GM19438 (cell line): Measurements from ENCODE around the gene TOP2A.
"Not testable (repeated sequence)": the region's sequence is repeated elsewhere in the genome, so short reads cannot be mapped to it uniquely, and the experiment has no call there.

Source experiments
- ATAC-seq: cut with Tn5 transposase; IDR thresholded peaks from one replicate; pipeline ENCODE4 v1.9.1; 2021; ENCODE audit warnings: low read depth; ENCODE audit not compliant: unreplicated experiment

The TOP2A gene

GRCh38 chr17:40378966-40379365, 38.7 kb downstream of the TOP2A start:
- ATAC-seq = no peak

GRCh38 chr17:40377832-40378231, 39.9 kb downstream of the TOP2A start:
- no peak for ATAC-seq

- not testable (repeated sequence) for ATAC-seq
Measured at GRCh38 chr17:40376541-40376940, 41.2 kb downstream of the TOP2A start.

- not testable (repeated sequence) for ATAC-seq
Measured at GRCh38 chr17:40375786-40376185, 41.9 kb downstream of the TOP2A start.

- no peak for ATAC-seq
Measured at GRCh38 chr17:40374821-40375498, 42.7 kb downstream of the TOP2A start.

- no peak for ATAC-seq
Measured at GRCh38 chr17:40373999-40374398, 43.7 kb downstream of the TOP2A start.

GRCh38 chr17:40373324-40373723, 44.4 kb downstream of the TOP2A start:
- no peak for ATAC-seq

- not testable (repeated sequence) for ATAC-seq
Measured at GRCh38 chr17:40372644-40373043, 45.1 kb downstream of the TOP2A start.

- no peak for ATAC-seq
Measured at GRCh38 chr17:40372031-40372430, 45.7 kb downstream of the TOP2A start.

- ATAC-seq = no peak
Measured at GRCh38 chr17:40371261-40371929, 46.3 kb downstream of the TOP2A start.

- no peak for ATAC-seq
Measured at GRCh38 chr17:40369923-40370322, 47.8 kb downstream of the TOP2A start.

- ATAC-seq = not testable (repeated sequence)
Measured at GRCh38 chr17:40367728-40368127, 50.0 kb downstream of the TOP2A start.

GRCh38 chr17:40366861-40367518, 50.7 kb downstream of the TOP2A start:
- no peak for ATAC-seq

GRCh38 chr17:40366076-40366860, 51.4 kb downstream of the TOP2A start:
- no peak for ATAC-seq

- ATAC-seq = no peak
Measured at GRCh38 chr17:40364906-40365305, 52.8 kb downstream of the TOP2A start.

GRCh38 chr17:40364121-40364861, 53.4 kb downstream of the TOP2A start, which contains the start of gene GJD3:
Gene GJD3, minus strand, starts transcription at chr17:40364737. Its CDS starts 922 bp downstream, at chr17:40363815.
- no peak for ATAC-seq

- ATAC-seq = peak; percentile 34
Measured at GRCh38 chr17:40363111-40363827, 54.4 kb downstream of the TOP2A start.

- peak; percentile 66 for ATAC-seq
Measured at GRCh38 chr17:40362696-40363110, 55.0 kb downstream of the TOP2A start.

- ATAC-seq = no peak
Measured at GRCh38 chr17:40361925-40362695, 55.6 kb downstream of the TOP2A start.
